ENCODE data around the gene GRID2.

- TF ChIP-seq CTCF (IDR thresholded peaks at IDR 0.05) (no peak), POLR2AphosphoS5 (IDR thresholded peaks at IDR 0.05) (no peak), POLR2A (IDR thresholded peaks at IDR 0.05) (no peak)
Measured at GRCh38 chr4:93645120-93645519, 1341.4 kb downstream of the GRID2 start.

All from breast epithelium (tissue), 3 donors.